SHP77 treated with DMSO at 0.1 percent for 48 hours (cell line): ENCODE results near the gene CD82.

Experiments used
- DNase-seq: peaks from one replicate; lab custom pipeline; 2025; lab: John Stamatoyannopoulos, UW

CD82 gene

GRCh38 chr11:44601471-44602370, 36.3 kb downstream of the CD82 start:
- no peak for DNase-seq

GRCh38 chr11:44602891-44603310, 37.4 kb downstream of the CD82 start:
- no peak for DNase-seq

GRCh38 chr11:44604171-44604581, 38.7 kb downstream of the CD82 start:
- no peak for DNase-seq

- DNase-seq, result no peak
These were observed 39.7 kb downstream of the CD82 start for GRCh38 chr11:44605068-44605708.

- DNase-seq, result no peak
These were observed 40.5 kb downstream of the CD82 start for GRCh38 chr11:44605965-44606364.

GRCh38 chr11:44606472-44606871, 41.0 kb downstream of the CD82 start:
- DNase-seq, result no peak

GRCh38 chr11:44607319-44607962, 42.0 kb downstream of the CD82 start:
- DNase-seq, result no peak

GRCh38 chr11:44607987-44608386, 42.5 kb downstream of the CD82 start:
- no peak for DNase-seq

GRCh38 chr11:44608651-44608990, 43.2 kb downstream of the CD82 start:
- no peak for DNase-seq

- no peak for DNase-seq
These were observed 43.7 kb downstream of the CD82 start for GRCh38 chr11:44608991-44609782.

GRCh38 chr11:44609783-44610155, 44.3 kb downstream of the CD82 start:
- DNase-seq, result no peak

- DNase-seq, result no peak
These were observed 44.9 kb downstream of the CD82 start for GRCh38 chr11:44610186-44610955.

GRCh38 chr11:44611088-44611487, 45.6 kb downstream of the CD82 start:
- DNase-seq, result no peak

- no peak for DNase-seq
These were observed 46.4 kb downstream of the CD82 start for GRCh38 chr11:44611687-44612434.

- DNase-seq, result no peak
These were observed 47.7 kb downstream of the CD82 start for GRCh38 chr11:44613153-44613552.

GRCh38 chr11:44614281-44614775, 48.9 kb downstream of the CD82 start:
- no peak for DNase-seq

GRCh38 chr11:44615041-44615755, 49.7 kb downstream of the CD82 start:
- DNase-seq, result no peak

- no peak for DNase-seq
These were observed 50.7 kb downstream of the CD82 start for GRCh38 chr11:44615913-44616791.
